ENCODE data around the gene FAF1.

DNA sequence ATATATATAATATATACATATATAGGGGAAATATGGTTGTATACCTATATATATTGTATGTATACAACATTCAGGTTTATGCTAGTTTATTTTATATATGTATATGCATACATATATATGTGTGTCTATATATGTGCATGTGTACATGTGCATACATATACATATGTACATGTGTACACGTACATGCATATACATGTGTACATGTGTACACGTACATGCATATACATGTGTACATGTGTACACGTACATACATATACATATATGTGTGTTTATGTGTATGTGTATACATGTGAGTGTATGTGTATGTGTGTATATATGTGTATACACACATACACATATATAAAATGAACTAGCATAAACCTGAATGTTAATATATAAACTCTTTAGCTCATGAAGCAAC is 220.9 kb downstream of the FAF1 start:
- no peak for TF ChIP-seq CTCF (IDR thresholded peaks at IDR 0.05)
- TF ChIP-seq, protein P1, sequence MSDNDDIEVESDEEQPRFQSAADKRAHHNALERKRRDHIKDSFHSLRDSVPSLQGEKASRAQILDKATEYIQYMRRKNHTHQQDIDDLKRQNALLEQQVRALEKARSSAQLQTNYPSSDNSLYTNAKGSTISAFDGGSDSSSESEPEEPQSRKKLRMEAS (IDR thresholded peaks at IDR 0.05; ENCODE audit: low read depth), result no peak
- no peak for TF ChIP-seq SIN3A (IDR thresholded peaks at IDR 0.05; ENCODE audit: borderline replicate concordance, low read depth, low read length)
- no peak for TF ChIP-seq RCOR1 (IDR thresholded peaks at IDR 0.05; ENCODE audit: low read length)
- TF ChIP-seq FOXM1 (IDR thresholded peaks at IDR 0.05; ENCODE audit: low read depth), result no peak
- TF ChIP-seq POLR2AphosphoS5 (IDR thresholded peaks at IDR 0.05; ENCODE audit: low read depth, low read length), result no peak
- no peak for TF ChIP-seq TAF1 (IDR thresholded peaks at IDR 0.05; ENCODE audit: borderline replicate concordance, low read depth, low read length)
- TF ChIP-seq, protein P2, sequence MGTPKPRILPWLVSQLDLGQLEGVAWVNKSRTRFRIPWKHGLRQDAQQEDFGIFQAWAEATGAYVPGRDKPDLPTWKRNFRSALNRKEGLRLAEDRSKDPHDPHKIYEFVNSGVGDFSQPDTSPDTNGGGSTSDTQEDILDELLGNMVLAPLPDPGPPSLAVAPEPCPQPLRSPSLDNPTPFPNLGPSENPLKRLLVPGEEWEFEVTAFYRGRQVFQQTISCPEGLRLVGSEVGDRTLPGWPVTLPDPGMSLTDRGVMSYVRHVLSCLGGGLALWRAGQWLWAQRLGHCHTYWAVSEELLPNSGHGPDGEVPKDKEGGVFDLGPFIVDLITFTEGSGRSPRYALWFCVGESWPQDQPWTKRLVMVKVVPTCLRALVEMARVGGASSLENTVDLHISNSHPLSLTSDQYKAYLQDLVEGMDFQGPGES (IDR thresholded peaks at IDR 0.05; ENCODE audit: low read depth, low read length), result no peak
- TF ChIP-seq TEAD4 (IDR thresholded peaks at IDR 0.05; ENCODE audit: borderline replicate concordance, insufficient read depth), result no peak
